ENCODE measurements around the gene C2orf92.

GRCh38 chr2:97741686-97742085 is 72.2 kb downstream of the C2orf92 start:
- TF ChIP-seq CTCF (conservative IDR thresholded peaks at IDR 0.05) (no peak), ZFX (IDR thresholded peaks at IDR 0.05) (no peak)

All from C4-2B (cell line).